HG03280 (cell line): Measurements from ENCODE around the gene ZNF580.

Experiments
- ATAC-seq: cut with Tn5 transposase; IDR thresholded peaks from one replicate; pipeline ENCODE4 v1.9.1; 2021; ENCODE audit warnings: mild to moderate bottlenecking, moderate library complexity; ENCODE audit not compliant: unreplicated experiment

The ZNF580 gene

GRCh38 chr19:55622242-55622969, 18.4 kb upstream of the ZNF580 start:
- no peak for ATAC-seq

DNA sequence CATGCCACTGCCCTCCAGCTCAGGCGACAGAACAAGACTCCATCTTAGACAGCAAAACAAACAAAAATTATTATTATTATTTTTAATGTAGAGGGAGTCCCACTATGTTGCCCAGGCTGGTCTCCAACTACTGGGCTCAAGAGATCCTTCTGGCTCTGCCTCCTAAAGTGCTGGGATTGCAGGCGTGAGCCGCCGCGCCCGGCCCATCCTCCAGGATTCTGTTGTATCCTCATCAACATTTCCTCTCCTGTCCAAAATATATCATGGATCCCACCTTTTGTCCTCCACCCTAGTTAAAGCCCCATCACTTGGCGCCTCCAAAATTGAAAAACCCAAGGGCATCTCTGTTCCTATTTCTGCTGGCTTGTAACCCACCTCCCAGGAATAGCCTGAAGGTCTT, 17.7 kb upstream of the ZNF580 start:
- ATAC-seq: no peak

- no peak for ATAC-seq
These were observed 17.2 kb upstream of the ZNF580 start for GRCh38 chr19:55623561-55623960.

- ATAC-seq: peak; percentile 64
These were observed 16.4 kb upstream of the ZNF580 start, which contains the start of gene ZNF784 for GRCh38 chr19:55624109-55625003. Gene ZNF784, minus strand, starts transcription at chr19:55624566. Its CDS starts 5 bp downstream, at chr19:55624561.

GRCh38 chr19:55625004-55625326, 15.8 kb upstream of the ZNF580 start:
- no peak for ATAC-seq

DNA sequence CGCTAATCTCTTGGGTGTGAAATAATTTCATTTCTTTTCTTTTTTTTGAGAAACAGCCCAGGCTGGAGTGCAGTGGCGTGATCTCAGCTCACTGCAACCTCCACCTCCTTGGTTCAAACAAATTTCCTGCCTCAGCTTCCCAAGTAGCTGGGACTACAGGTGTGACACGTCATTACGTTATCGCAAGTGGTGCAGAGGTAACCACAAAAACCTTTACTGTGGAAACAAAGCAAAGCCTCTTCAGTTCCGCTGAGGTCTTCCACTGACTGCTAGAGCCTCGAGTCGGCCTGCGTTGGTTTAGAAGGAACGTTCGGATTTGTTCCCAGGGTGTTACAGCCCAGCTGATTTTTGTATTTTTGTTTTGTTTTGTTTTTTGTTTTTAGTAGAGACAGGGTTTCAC, 14.5 kb upstream of the ZNF580 start:
- ATAC-seq: no peak

- no peak for ATAC-seq
These were observed 8.4 kb upstream of the ZNF580 start for GRCh38 chr19:55632463-55632834.

DNA sequence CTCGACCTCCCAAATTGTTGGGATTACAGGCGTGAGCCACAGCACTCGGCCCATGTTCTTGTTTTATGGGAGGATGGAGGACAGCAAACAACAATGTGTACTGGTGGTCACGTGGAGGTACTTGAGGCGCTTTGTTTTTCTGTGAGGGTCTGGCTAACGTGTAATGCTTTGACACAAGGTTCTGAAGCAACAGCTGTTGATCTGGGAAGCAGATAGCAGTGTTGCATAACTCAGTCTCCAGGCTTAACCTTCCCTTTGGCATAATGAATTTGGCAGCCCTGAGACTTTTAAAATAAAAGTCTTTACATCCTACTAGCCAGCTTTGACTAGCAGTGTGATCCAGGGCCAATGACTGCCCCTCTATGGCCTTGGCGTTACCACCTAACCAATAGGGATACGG, 6.9 kb upstream of the ZNF580 start:
- ATAC-seq: no peak

GRCh38 chr19:55635334-55635717, 5.5 kb upstream of the ZNF580 start:
- no peak for ATAC-seq

- no peak for ATAC-seq
These were observed 4.9 kb upstream of the ZNF580 start for GRCh38 chr19:55635856-55636440.

DNA sequence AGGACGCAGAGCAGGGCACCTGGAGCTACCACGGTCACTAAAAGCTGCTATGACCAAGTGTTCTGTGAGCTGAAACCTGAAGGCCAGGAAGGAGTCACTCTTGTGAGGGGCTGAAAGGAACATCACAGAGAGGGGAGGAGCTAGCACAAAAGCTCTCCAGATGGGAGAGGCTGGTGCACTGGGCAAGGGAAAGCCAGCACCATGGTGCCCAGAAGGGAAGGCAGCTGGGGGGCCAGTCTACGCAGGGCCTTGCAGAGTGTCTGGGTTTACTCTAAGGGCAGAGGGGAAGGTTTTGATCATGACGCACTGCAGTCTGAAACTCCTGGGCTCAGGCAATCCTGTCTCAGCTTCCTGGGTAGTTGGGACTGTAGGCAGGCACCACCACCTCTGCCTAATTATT, 4.1 kb upstream of the ZNF580 start:
- ATAC-seq: no peak

- no peak for ATAC-seq
These were observed 3.3 kb upstream of the ZNF580 start for GRCh38 chr19:55637534-55637933.

DNA sequence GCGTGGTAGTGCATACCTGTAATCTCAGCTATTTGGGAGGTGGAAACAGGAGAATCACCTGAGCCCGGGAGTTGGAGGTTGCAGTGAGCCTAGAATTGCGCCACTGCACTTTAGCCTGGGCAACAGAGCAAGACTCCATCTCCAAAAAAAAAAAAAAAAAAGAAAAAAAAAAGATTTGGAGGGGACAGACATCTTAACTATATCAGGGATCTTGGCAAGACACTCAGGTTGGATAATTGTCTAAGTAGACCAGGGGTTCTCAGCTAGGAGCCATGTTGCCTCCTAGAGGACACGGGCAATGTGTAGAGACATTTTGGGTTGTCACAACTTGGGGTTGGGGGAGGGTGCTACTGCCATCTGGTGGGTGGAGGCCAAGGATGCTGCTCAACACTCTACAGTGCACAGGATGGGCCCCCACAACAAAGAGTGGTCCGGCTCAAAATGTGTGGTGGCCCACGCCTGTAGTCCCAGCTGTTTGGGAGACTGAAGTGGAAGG, 1.9 kb upstream of the ZNF580 start:
- ATAC-seq: no peak

DNA sequence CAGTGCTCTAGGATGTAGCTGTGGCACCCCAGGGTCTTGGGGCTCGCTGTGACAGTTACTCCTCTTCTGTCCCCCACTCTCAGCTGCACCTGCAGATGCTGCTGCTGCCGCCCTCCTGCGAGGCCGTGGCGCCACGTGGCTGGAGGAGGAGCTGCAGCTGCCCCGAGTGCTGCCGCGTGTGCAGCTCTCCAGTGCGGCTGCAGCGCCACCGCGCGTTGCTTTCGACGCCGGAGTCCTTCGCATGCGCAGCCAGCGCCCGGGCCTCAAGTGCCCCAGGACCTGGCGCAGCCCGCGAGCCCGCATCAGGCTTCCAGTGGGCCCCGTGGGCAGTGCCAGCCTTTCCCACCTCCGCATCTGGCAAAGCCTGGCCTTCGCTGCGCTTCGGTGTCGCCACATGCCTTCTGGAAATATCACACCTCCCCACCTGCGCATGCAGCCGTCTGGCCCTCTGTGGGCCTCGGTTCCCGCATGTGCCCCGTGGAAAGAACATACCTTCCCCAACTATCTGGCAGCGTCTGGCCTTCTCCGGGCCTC, 692 bp upstream of the ZNF580 start:
- ATAC-seq: no peak

DNA sequence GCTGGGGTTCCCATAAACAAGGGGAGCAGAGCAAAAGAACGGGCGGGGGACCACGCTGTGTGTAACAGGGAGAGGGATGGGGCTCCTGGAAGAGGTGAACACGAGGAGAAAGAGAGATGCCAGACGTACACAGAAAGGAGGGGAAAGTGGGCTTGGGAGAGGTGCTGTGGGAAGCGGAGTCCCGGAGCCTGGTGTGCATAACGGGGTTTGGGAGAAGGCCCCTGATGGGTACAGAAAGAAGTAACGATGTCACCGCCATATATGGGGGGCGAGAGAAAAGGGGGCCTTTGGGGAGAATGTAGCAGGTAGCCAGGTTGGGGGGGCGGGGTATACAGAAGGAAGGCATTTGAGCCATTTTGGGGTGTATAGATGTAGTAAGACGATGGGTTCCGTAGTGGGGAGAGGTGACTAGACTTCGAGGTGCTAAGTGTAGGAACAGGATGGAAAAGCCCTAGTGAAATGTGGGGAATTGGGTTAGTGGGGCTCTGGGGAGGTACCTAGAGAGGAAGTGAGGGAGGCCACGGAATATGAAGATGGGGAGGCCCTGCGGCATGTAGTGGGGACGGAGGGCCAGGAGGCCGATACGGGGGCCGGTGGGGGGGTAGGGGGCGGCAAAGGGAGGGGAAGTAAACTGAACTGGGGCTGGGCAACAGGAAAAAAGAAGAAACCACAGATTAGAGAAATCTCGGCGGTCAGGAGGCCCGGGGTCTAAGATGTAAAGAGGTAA, 787 bp downstream of the ZNF580 start:
- no peak for ATAC-seq

GRCh38 chr19:55642153-55643002, 1.6 kb downstream of the ZNF580 start:
- ATAC-seq: peak; percentile 0

DNA sequence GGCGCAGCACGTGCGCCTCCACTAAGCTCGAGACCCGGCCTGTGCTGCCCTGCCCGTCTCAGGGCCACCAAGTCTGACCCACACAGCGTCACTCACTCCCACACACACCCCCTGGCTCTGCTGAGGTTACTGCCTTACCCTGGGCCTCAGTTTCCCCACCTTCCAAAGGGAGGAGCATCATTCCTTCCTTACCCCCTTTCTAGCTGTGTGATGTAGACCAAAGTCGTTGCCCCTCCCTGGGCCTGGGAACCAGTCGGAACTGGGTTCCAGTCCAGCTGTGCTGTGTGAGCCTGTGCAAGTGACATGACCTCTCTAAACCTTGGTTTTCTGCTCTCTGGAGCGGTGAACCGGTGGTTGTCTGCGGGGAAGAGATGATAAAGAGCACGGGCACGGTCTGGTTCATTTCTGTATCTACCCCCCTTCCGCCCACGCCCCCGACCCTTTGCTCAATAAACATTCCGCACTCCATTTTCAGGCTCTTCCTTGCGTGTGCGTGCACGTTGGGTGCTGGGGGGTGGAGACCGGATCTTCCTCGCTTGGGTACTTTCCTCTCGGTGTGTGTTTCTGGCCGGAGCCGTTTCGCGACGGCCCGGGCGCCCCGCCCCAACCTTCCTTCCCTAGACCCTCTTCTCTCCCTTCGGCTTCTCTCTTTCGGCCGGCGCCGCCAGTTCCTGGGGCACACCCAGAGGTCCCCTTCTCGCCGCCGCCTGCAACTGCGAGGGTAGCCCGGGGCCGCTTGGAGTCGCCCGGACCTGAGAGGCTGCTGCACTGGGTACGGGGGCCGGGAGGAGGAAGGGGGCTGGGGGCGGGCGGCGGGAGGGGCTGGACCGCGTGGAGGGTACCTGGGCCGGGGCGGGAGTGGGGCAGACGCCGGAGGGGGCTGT, 2.4 kb downstream of the ZNF580 start, which contains the start of gene ZNF581:
Gene ZNF581, plus strand, starts transcription at position 647 of the 884 bp plus-strand sequence. CDS start 923 bp downstream, outside the sequence.
- ATAC-seq: peak; percentile 33

DNA sequence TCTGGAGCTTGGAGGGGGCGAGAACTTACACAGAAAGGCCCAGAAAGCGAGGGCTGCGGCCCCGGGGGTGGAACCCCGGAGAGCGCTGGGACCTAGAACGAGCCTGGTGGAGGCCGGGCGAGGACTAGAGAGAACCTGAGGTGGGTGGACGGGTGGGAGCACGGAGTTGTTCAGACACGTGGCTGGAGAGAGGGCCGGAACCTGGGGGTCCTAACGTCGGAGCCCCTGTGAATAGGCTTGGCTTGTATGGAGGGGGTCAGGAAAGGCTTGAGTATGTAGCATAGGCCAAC, 3.0 kb downstream of the ZNF580 start:
- no peak for ATAC-seq
